Activated CD4-positive, alpha-beta T cell treated with anti-CD3 and anti-CD28 coated beads for 1 hour (primary cell): ENCODE results near the gene ZNF646.
"Not testable (repeated sequence)": the region's sequence is repeated elsewhere in the genome, so short reads cannot be mapped to it uniquely, and the experiment has no call there.

Experiments
- DNase-seq: peaks from one replicate; pipeline ENCODE4 v3.0.0-alpha.2; 2020

ZNF646 gene

GRCh38 chr16:31085873-31086628 is 11.8 kb downstream of the ZNF646 start:
- no peak for DNase-seq

- no peak for DNase-seq
These were observed 12.3 kb downstream of the ZNF646 start for GRCh38 chr16:31086629-31086906.

GRCh38 chr16:31087481-31087880 is 13.3 kb downstream of the ZNF646 start:
- DNase-seq, result no peak

- no peak for DNase-seq
These were observed 13.7 kb downstream of the ZNF646 start for GRCh38 chr16:31087971-31088370.

GRCh38 chr16:31088459-31089183 is 14.4 kb downstream of the ZNF646 start, which contains the start of gene PRSS53:
Gene PRSS53 (minus strand): TSS chr16:31088943. CDS start chr16:31088809, 134 bp downstream.
- no peak for DNase-seq

- DNase-seq, result no peak
These were observed 15.0 kb downstream of the ZNF646 start for GRCh38 chr16:31089199-31089598.

GRCh38 chr16:31090540-31090939 is 16.3 kb downstream of the ZNF646 start:
- DNase-seq, result no peak

- no peak for DNase-seq
These were observed 18.1 kb downstream of the ZNF646 start for GRCh38 chr16:31092330-31092729.

- no peak for DNase-seq
These were observed 19.0 kb downstream of the ZNF646 start for GRCh38 chr16:31093132-31093703.

- no peak for DNase-seq
These were observed 19.8 kb downstream of the ZNF646 start for GRCh38 chr16:31094088-31094423.

- DNase-seq, result peak; percentile 78
These were observed 20.4 kb downstream of the ZNF646 start, which contains the start of gene VKORC1 for GRCh38 chr16:31094424-31095120. Gene VKORC1 (minus strand): TSS chr16:31094797. CDS start chr16:31094729, 68 bp downstream.

GRCh38 chr16:31099860-31100638 is 25.8 kb downstream of the ZNF646 start:
- no peak for DNase-seq

- not testable (repeated sequence) for DNase-seq
These were observed 26.8 kb downstream of the ZNF646 start for GRCh38 chr16:31100876-31101641.

- DNase-seq, result peak; percentile 64
These were observed 31.5 kb downstream of the ZNF646 start for GRCh38 chr16:31105677-31106213.

GRCh38 chr16:31106509-31107464 is 32.6 kb downstream of the ZNF646 start:
- DNase-seq, result no peak

- no peak for DNase-seq
These were observed 33.2 kb downstream of the ZNF646 start for GRCh38 chr16:31107465-31107867.

- DNase-seq, result peak; percentile 44
These were observed 34.0 kb downstream of the ZNF646 start, which contains the start of gene BCKDK for GRCh38 chr16:31108035-31108793. Gene BCKDK (plus strand): TSS chr16:31108386. CDS start chr16:31109224, 838 bp downstream.

GRCh38 chr16:31108794-31109558 is 34.8 kb downstream of the ZNF646 start:
- DNase-seq, result no peak

- DNase-seq, result no peak
These were observed 35.4 kb downstream of the ZNF646 start for GRCh38 chr16:31109622-31110021.
